Colonic mucosa (tissue), 4 donors: ENCODE data around the gene SLC46A3. TPM values are rescaled to one million over a fixed set of nuclear protein-coding genes. Genes with fewer than 3 reads are reported as not detected.

Experiments
- DNase-seq: peaks from one replicate; pipeline ENCODE4 v3.0.0-alpha.2; 2020
- H3K27ac ChIP-seq: fragments of 200-600 bp; one replicate; pipeline ENCODE4 v1.8.0; 2021
- H3K27me3 ChIP-seq: fragments of 200-600 bp; one replicate; pipeline ENCODE4 v1.8.0; 2021
- H3K36me3 ChIP-seq: fragments of 200-600 bp; one replicate; pipeline ENCODE4 v1.8.0; 2021
- H3K4me1 ChIP-seq: fragments of 200-600 bp; one replicate; pipeline ENCODE4 v1.8.0; 2021; ENCODE audit warnings: mild to moderate bottlenecking
- H3K4me3 ChIP-seq: fragments of 200-600 bp; one replicate; pipeline ENCODE4 v1.8.0; 2021
- H3K9ac ChIP-seq, 2 donors: one replicate each; pipeline ENCODE4 v1.7.0; 2013; ENCODE audit warnings: control low read depth in 2 of 2, low read depth in 2 of 2, low read length in 2 of 2
- H3K9me3 ChIP-seq: fragments of 200-600 bp; one replicate; pipeline ENCODE4 v1.8.0; 2021
- CTCF ChIP-seq: fragments of 200-600 bp; IDR thresholded peaks from one replicate; pipeline ENCODE4 v1.8.0; 2022; ENCODE audit warnings: antibody characterized with exemption, mild to moderate bottlenecking
- intact Hi-C: fragments of 100-400 bp; cut with DNase I; formaldehyde crosslinking; loops from one replicate; pipeline ENCODE4 v1.14.1; 2022
- total RNA-seq, 2 donors: library from RNA; stranded (reverse); fragmentation: NEBNext Ultra II Directional in 1 of 2; extraction: Animal tissue kit (Norgen Biotek cat#: 25700) in 1 of 2; gene quantifications; one replicate each; pipeline ENCODE4 v1.2.1, GENCODE V29; 2021
- donor health status: healthy.
- donor health status: DM: no; HTN: no; CAD: no.
- donor health status: DM: no; HTN: no; CAD: no.

Gene SLC46A3
- total RNA-seq, 2 donors from 2014 or later: 30.5 to 45.8 TPM

- no peak for TF ChIP-seq CTCF
- intact Hi-C loops: no loop called here
- Histone ChIP-seq H3K27me3 (no peaks in the 10 kb centered on the region), H3K27ac (no peak overlapping the region), H3K9me3 (no peaks in the 10 kb centered on the region), H3K9ac (no peak overlapping the region), H3K36me3 (no peaks in the 10 kb centered on the region), H3K4me1 (no peaks in the 10 kb centered on the region), H3K4me3 (no peak overlapping the region)
- DNase-seq: no peak
Observed at GRCh38 chr13:28654276-28654675, 64.5 kb downstream of the SLC46A3 start.

GRCh38 chr13:28653111-28653510 is 65.7 kb downstream of the SLC46A3 start:
- no peak for DNase-seq
- Histone ChIP-seq H3K4me1 (no peaks in the 10 kb centered on the region), H3K36me3 (no peaks in the 10 kb centered on the region), H3K9ac (no peak overlapping the region), H3K4me3 (no peak overlapping the region), H3K9me3 (no peaks in the 10 kb centered on the region), H3K27ac (no peak overlapping the region), H3K27me3 (no peaks in the 10 kb centered on the region)
- no peak for TF ChIP-seq CTCF
- intact Hi-C loops: no loop called here

DNA sequence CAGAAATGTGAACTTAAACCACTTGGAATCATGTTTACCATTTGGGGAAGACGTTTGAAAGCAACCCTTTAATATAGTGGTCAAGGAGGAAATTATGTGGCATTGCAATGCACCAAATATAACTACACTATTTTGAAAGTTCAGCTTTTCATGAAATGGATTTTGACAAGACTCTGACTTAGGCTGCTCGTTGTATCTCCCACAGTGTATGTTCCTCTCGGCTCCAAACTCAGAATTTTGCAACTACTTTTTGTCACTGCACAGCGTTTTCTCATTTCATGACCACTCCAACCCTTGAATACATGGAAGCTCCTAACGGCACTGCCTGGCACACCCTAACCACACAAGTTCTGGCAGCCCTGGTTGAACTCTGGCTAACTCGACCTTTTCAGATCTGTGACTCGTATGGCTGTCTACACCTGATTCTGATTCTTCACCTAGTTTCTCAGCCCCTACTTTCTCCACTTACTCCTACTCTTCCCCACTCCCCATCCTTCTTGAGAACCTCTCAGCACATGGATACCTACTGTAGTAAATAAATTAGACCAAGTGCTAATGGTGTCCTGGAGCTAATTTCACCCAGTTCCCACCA is 66.9 kb downstream of the SLC46A3 start:
- Histone ChIP-seq H3K36me3 (no peaks in the 10 kb centered on the region), H3K27me3 (no peaks in the 10 kb centered on the region), H3K4me1 (no peaks in the 10 kb centered on the region), H3K27ac (no peak overlapping the region), H3K9me3 (no peaks in the 10 kb centered on the region), H3K9ac (no peak overlapping the region), H3K4me3 (no peak overlapping the region)
- intact Hi-C loops: no loop called here
- no peak for TF ChIP-seq CTCF
- DNase-seq: no peak

- no peaks in the 10 kb centered on the region for H3K9me3 ChIP-seq
- no peak overlapping the region for H3K27ac ChIP-seq
- no peak for TF ChIP-seq CTCF
- no peaks in the 10 kb centered on the region for H3K27me3 ChIP-seq
- no peak overlapping the region for H3K9ac ChIP-seq
- no peak overlapping the region for H3K4me3 ChIP-seq
- no peaks in the 10 kb centered on the region for H3K4me1 ChIP-seq
- no peaks in the 10 kb centered on the region for H3K36me3 ChIP-seq
- intact Hi-C loops: no loop called here
- DNase-seq: no peak
Observed at GRCh38 chr13:28650284-28650683, 68.5 kb downstream of the SLC46A3 start.

Other genes with a start within 250 kb of the SLC46A3 start
- 10 to 100 TPM in 1 of 2 donors, 1 to 10 TPM in 1; 4.7 to 16.6 TPM for gene FLT1, start 223.8 kb downstream of the SLC46A3 start, total RNA-seq
- gene POMP, start 59.8 kb downstream of the SLC46A3 start, total RNA-seq: 10 to 100 TPM; 82.0 to 94.1 TPM
- under 1 TPM; 0.11 to 0.40 TPM for gene MTUS2, start 101.4 kb upstream of the SLC46A3 start, total RNA-seq